Stimulated activated CD8-positive, alpha-beta memory T cell treated with anti-CD3 and anti-CD28 coated beads, Interleukin-15, amount 100 ng/mL, for 1 hour (primary cell): ENCODE measurements around the gene UBE2E2.

Experiments
- DNase-seq: peaks from one replicate; pipeline ENCODE4 v3.0.0-alpha.2; 2020; ENCODE audit warnings: low read depth

Gene UBE2E2

DNA sequence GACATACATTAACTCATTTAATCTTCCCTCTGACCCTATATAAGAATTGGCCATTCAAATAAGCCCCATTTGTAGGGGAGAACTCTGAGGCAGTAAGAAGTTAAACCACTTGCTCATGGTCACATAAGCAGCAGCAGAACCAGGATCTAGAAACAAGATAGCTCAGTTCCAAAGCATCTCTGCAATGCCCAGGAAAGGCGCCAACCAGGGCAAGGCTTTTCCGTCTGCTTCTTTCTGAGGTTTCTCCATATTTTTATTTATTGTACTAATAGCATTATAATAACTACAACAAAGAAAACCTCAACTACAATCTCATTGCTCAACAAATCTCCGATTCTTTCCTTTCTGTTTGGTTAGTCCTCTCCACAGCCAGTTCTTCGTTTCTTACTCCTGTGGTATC, 4.3 kb upstream of the UBE2E2 start:
- no peak for DNase-seq

GRCh38 chr3:23199649-23200048, 3.5 kb upstream of the UBE2E2 start:
- no peak for DNase-seq

- no peak for DNase-seq
Measured at GRCh38 chr3:23201154-23201838, 1.8 kb upstream of the UBE2E2 start.

DNA sequence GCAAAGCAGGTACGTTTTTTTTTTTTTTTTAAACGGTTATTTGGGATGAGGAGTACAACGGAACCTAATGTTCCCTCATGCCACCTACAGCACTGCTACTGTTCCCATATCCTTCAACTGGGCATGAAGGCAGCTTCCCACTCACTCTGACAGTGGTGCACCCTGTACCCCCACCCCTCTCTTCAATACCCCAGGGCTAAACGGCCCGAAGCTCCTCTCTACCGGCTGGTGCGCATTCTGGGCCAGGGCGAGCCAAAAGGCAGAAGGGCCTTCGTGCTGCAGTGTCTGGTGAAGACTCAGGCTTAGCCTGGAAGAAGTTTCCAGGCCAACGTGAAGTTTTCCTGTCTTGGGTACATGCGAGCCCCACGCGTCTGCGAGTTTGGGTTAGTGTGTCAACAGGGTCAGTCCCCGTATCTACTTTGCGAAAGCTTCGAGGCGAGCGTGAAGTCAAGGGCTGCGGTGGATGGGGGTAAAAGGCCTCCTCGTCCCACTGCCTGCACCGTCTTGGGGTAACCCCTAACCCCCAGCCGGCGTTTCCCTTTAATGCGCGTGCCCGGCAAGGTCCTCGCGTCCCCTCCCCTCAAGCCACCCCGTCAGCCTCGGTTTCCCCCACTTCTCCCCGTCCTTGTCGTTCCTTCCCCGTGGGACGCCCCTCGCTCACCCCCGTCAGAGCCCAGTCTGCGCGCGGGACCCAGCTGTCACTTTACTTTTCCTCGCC, 765 bp upstream of the UBE2E2 start:
- DNase-seq = no peak

GRCh38 chr3:23203708-23204330, 692 bp downstream of the UBE2E2 start:
- no peak for DNase-seq

GRCh38 chr3:23206366-23206765, 3.2 kb downstream of the UBE2E2 start:
- no peak for DNase-seq

GRCh38 chr3:23209103-23209502, 6.0 kb downstream of the UBE2E2 start:
- DNase-seq = no peak

GRCh38 chr3:23209747-23210487, 6.8 kb downstream of the UBE2E2 start:
- no peak for DNase-seq

GRCh38 chr3:23213813-23214212, 10.7 kb downstream of the UBE2E2 start:
- no peak for DNase-seq

- DNase-seq = no peak
Measured at GRCh38 chr3:23217872-23218554, 14.9 kb downstream of the UBE2E2 start.

DNA sequence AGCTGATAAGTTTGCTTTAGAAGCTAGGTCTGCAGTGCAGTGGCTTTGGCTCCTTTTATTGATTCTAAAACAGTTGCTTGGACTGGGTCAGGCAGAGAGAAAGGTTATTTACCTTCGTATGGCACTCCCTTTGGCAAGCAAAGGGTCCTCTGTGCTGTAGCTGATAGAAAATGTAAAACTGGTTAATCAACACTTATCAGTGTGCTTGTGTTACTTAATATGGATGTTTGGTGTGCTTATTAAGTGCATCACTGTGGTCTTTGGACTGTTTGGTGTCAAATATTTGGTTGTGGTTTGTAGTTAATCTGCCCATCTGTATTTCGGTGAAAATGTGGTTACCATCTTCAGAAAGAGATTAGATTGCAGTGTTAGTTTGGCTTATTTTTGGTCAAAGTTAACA, 16.0 kb downstream of the UBE2E2 start:
- no peak for DNase-seq

- DNase-seq = no peak
Measured at GRCh38 chr3:23219552-23219951, 16.4 kb downstream of the UBE2E2 start.

DNA sequence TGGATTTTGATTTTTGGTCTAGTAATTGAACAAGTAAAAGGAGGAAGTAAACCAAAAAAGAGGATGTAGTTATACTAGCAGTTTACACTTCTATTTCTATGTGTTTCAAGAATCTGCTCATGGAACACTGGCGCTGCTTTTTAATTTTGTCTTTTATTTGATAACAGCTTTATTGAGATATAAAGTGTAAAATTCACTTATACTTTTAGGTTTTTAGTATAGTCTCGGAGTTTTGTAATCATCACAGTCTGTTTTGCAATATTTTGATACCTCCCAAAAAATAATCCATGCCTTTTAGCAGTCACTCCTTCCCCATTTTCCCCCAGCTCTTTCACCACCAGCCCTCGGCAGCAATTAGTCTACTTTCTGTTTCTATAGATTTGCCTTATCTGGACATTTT, 18.0 kb downstream of the UBE2E2 start:
- no peak for DNase-seq

GRCh38 chr3:23232016-23232415, 28.9 kb downstream of the UBE2E2 start:
- DNase-seq = no peak

DNA sequence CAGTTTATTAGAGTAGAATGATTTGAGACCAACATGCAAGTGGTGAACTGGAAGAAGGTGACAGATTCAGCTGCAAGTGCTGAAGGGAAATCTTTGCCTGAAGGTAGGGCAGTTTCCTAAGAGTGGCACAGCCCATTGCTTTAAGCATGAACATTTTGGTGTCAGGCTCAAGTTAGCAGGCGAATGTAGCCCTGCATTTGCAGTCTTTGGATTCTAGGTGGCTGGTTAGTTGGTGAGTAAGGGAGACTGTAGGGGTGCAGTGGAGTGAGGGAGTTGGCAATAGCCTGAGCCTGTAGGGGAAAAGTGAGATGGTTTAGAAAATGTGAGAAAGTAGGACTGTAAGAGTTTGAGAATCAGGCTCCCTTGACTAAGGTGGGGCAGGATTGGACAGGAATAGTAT, 29.7 kb downstream of the UBE2E2 start:
- no peak for DNase-seq

- DNase-seq = no peak
Measured at GRCh38 chr3:23235264-23235663, 32.1 kb downstream of the UBE2E2 start.

DNA sequence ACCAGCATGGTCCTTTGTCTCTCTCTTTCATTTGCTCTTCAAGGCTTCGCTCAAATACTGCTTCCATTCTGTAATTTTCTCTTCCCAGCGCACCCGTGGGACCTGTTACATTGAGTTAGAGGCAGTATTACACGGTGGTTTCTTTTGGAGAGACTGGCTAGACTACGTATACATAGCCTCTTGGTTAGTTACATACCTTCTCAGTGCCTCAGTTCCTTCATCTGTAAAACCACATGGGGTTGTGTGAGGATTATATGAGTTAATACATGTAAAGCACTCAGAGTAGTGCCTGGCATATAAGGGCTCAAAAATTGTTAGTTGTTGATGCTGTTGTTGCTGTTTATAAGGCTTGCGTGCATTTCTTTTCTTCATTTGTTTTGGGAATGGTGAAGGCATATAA, 33.8 kb downstream of the UBE2E2 start:
- no peak for DNase-seq

- DNase-seq = no peak
Measured at GRCh38 chr3:23238156-23238555, 35.0 kb downstream of the UBE2E2 start.

GRCh38 chr3:23238578-23238977, 35.5 kb downstream of the UBE2E2 start:
- DNase-seq = no peak

DNA sequence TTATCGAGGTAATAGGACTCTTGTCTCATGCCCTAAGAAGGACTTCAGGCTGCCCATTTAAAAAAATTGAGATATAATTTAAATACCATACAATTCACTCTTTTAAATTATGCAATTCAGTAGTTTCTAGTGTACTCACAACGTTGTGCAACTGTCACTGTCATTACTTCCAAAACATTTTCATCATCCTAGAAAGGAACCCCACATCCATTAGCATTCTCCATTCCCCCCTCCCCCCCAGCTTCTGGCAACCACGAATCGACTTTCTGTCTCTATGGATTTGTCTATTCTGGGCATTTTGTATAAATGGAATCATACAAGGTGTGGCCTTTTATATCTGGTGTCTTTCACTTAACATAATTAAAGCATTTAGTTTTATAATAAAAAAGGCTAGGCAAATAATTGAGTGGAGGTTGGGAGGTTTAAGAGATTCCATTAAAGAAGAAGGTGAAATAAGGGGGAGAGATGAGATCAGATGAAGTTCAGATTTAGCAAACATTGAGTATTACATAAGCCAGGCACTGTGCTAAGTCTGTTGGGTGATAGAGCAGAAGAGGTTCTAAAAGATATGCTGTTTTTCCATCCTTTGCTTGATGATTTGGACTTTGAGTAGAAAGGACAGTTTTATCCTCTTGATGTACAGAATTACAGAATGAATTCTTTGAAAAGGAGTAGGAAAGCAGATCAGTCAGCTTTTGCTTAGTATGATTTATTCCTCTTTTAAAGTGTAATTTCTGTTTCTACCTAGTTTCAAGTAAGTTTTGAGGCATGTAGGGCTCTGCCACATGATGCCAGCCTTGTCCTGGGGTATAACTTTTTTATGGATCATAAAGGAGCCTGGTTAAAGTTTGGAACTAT, 36.3 kb downstream of the UBE2E2 start:
- DNase-seq = no peak

DNA sequence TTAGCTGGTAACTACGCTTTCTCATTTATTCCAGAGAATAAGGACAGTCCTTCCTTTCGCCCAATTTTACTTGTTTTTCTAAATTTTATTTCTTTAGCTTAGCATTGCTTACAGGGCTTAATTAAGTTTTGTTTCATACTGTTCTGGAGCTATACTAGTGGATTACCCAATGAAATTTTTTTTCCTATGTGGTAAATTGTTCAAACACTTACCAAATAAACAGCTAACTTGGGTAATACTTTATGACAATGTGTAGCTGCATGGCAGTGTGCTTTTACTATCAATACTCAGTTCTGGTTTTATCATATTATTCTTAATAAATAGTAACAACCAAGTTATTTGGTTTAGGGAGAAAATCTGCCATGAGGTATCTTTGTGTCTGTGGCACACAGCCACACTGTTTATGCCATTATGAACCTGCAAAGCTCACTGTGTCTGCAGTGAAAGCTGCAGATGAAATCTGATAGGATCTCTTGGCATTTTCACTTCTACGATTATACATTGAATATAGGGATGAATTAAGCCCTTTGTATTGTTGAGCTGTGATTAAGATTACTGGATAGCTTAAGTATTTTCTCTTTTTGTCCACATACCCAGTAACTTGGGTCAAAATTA, 37.2 kb downstream of the UBE2E2 start:
- DNase-seq = no peak
